ENCODE results near the gene SLC16A13.

GRCh38 chr17:7020894-7021664, 14.7 kb upstream of the SLC16A13 start:
- TF ChIP-seq CTCF (IDR thresholded peaks at IDR 0.05) = no peak
- TF ChIP-seq EP300 (IDR thresholded peaks at IDR 0.05) = no peak
- no peak for TF ChIP-seq POLR2A (IDR thresholded peaks at IDR 0.05)
- TF ChIP-seq POLR2AphosphoS5 (IDR thresholded peaks at IDR 0.05) = no peak

Data from gastroesophageal sphincter (tissue), 3 donors.